ENCODE data around the gene ANKRD33B. TPM values are rescaled to one million over a fixed set of nuclear protein-coding genes. Genes with fewer than 3 reads are reported as not detected.
A peak's percentile ranks its signal among the peaks of the same experiment; 100 is the strongest.

Gene ANKRD33B
- total and polyA plus RNA-seq, 9 of the 15 experiments (the other 6 are each of a cell fraction or from before 2014, with no cell fraction given), result 0.10 to 1.7 (median 0.40) TPM

- TF ChIP-seq ZC3H11A (IDR thresholded peaks at IDR 0.05; ENCODE audit: low read depth, low read length) (peak; percentile 75; the same call in 1 of the 2 replicates), SMARCA5 (IDR thresholded peaks at IDR 0.05) (peak; percentile 41; the same call in 1 of the 2 replicates), MIER1 (IDR thresholded peaks at IDR 0.05; ENCODE audit: low read depth) (no peak; the same call in 1 of the 2 replicates), ZNF696 (CRISPR knock-in tag; conservative IDR thresholded peaks at IDR 0.05) (no peak), CREB1 (IDR thresholded peaks at IDR 0.05) (peak; percentile 78), CREB1 (CRISPR knock-in tag; IDR thresholded peaks at IDR 0.05) (peak; percentile 44; the same call in 1 of the 2 replicates), MEF2A (IDR thresholded peaks at IDR 0.05; ENCODE audit: control insufficient read depth, low read depth, low read length) (peak; percentile 68)
- TF ChIP-seq, protein P1, sequence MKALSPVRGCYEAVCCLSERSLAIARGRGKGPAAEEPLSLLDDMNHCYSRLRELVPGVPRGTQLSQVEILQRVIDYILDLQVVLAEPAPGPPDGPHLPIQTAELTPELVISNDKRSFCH (CRISPR knock-in tag; IDR thresholded peaks at IDR 0.05), result no peak
- TF ChIP-seq, protein P1 (tag; IDR thresholded peaks at IDR 0.05), result peak; percentile 96
- TF ChIP-seq, protein P2, sequence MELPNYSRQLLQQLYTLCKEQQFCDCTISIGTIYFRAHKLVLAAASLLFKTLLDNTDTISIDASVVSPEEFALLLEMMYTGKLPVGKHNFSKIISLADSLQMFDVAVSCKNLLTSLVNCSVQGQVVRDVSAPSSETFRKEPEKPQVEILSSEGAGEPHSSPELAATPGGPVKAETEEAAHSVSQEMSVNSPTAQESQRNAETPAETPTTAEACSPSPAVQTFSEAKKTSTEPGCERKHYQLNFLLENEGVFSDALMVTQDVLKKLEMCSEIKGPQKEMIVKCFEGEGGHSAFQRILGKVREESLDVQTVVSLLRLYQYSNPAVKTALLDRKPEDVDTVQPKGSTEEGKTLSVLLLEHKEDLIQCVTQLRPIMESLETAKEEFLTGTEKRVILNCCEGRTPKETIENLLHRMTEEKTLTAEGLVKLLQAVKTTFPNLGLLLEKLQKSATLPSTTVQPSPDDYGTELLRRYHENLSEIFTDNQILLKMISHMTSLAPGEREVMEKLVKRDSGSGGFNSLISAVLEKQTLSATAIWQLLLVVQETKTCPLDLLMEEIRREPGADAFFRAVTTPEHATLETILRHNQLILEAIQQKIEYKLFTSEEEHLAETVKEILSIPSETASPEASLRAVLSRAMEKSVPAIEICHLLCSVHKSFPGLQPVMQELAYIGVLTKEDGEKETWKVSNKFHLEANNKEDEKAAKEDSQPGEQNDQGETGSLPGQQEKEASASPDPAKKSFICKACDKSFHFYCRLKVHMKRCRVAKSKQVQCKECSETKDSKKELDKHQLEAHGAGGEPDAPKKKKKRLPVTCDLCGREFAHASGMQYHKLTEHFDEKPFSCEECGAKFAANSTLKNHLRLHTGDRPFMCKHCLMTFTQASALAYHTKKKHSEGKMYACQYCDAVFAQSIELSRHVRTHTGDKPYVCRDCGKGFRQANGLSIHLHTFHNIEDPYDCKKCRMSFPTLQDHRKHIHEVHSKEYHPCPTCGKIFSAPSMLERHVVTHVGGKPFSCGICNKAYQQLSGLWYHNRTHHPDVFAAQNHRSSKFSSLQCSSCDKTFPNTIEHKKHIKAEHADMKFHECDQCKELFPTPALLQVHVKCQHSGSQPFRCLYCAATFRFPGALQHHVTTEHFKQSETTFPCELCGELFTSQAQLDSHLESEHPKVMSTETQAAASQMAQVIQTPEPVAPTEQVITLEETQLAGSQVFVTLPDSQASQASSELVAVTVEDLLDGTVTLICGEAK (IDR thresholded peaks at IDR 0.05), result peak; percentile 18; the same call in 1 of the 2 replicates
- TF ChIP-seq, protein P2 (CRISPR knock-in tag; IDR thresholded peaks at IDR 0.05), result no peak
- TF ChIP-seq, protein P3, sequence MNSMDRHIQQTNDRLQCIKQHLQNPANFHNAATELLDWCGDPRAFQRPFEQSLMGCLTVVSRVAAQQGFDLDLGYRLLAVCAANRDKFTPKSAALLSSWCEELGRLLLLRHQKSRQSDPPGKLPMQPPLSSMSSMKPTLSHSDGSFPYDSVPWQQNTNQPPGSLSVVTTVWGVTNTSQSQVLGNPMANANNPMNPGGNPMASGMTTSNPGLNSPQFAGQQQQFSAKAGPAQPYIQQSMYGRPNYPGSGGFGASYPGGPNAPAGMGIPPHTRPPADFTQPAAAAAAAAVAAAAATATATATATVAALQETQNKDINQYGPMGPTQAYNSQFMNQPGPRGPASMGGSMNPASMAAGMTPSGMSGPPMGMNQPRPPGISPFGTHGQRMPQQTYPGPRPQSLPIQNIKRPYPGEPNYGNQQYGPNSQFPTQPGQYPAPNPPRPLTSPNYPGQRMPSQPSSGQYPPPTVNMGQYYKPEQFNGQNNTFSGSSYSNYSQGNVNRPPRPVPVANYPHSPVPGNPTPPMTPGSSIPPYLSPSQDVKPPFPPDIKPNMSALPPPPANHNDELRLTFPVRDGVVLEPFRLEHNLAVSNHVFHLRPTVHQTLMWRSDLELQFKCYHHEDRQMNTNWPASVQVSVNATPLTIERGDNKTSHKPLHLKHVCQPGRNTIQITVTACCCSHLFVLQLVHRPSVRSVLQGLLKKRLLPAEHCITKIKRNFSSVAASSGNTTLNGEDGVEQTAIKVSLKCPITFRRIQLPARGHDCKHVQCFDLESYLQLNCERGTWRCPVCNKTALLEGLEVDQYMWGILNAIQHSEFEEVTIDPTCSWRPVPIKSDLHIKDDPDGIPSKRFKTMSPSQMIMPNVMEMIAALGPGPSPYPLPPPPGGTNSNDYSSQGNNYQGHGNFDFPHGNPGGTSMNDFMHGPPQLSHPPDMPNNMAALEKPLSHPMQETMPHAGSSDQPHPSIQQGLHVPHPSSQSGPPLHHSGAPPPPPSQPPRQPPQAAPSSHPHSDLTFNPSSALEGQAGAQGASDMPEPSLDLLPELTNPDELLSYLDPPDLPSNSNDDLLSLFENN (IDR thresholded peaks at IDR 0.05; ENCODE audit: low read depth in 2 of 2, low read length in 2 of 2), result peak in 1 of 2 experiments; percentile 98; a peak in 2 of 4 replicates
Observed at GRCh38 chr5:10588779-10589447, 25.0 kb downstream of the ANKRD33B start (continued).

Data from K562 (cell line).